ENCODE measurements around the gene ADRA1B. TPM values are rescaled to one million over a fixed set of nuclear protein-coding genes. Genes with fewer than 3 reads are reported as not detected.

Gene ADRA1B
- total RNA-seq, 1 donor from 2014 or later, result 1.9 TPM

DNA sequence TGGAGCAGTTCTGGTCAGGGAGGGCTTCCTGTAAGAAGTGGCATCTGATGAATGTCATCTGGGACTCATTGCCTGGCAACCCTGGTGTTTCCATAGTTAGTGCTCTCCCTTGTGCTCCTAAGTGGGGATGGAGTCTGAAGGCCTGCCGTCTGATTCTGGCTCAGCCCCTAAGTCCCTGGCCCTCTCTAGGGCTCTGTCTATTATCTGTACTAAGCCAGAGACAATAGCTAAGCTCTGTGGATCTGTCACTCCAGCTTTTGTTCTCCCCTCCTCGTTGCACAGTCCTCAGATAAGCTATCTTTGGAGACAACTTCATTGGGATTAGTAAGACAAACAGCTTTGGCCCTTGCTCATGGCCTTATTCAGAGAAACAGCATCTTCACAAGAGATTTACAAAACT, 62.1 kb downstream of the ADRA1B start:
- Histone ChIP-seq H3K4me3 (ENCODE audit: insufficient read depth, low read depth, low read length) (no peak overlapping the region), H3K9ac (ENCODE audit: low read length) (no peak overlapping the region), H3K27me3 (ENCODE audit: insufficient read depth, low read length) (no peaks in the 10 kb centered on the region), H3K4me1 (ENCODE audit: insufficient read depth, low read length) (peaks cover 25% of the 10 kb centered on the region), H3K27ac (ENCODE audit: low read depth, low read length) (no peak overlapping the region), H2AFZ (ENCODE audit: low read depth, low read length) (no peak overlapping the region), H4K20me1 (ENCODE audit: insufficient read depth, low read length) (no peaks in the 10 kb centered on the region), H3K36me3 (ENCODE audit: insufficient read depth, low read length) (no peaks in the 10 kb centered on the region), H3K4me2 (ENCODE audit: low read length) (no peak overlapping the region), H3K79me2 (ENCODE audit: insufficient read depth, low read length) (no peaks in the 10 kb centered on the region), H3K9me3 (ENCODE audit: insufficient read depth, low read depth, low read length) (no peaks in the 10 kb centered on the region)
- Mint-ChIP-seq H3K27me3 (ENCODE audit: low read depth, unreplicated experiment) (peaks cover 35% of the 10 kb centered on the region), H3K4me1 (ENCODE audit: low read depth, unreplicated experiment) (peaks cover 20% of the 10 kb centered on the region), H3K36me3 (ENCODE audit: low read depth, unreplicated experiment) (no peaks in the 10 kb centered on the region), H3K9me3 (ENCODE audit: unreplicated experiment) (no peaks in the 10 kb centered on the region), H3K27ac (ENCODE audit: unreplicated experiment) (no peak overlapping the region), H3K4me3 (ENCODE audit: unreplicated experiment) (no peak overlapping the region)
- no peak for FAIRE-seq
- DNase-seq (ENCODE audit: low read depth), result no peak
- TF ChIP-seq EZH2 (IDR thresholded peaks at IDR 0.05; ENCODE audit: insufficient read depth, low read length), result no peak
- TF ChIP-seq, protein P1, sequence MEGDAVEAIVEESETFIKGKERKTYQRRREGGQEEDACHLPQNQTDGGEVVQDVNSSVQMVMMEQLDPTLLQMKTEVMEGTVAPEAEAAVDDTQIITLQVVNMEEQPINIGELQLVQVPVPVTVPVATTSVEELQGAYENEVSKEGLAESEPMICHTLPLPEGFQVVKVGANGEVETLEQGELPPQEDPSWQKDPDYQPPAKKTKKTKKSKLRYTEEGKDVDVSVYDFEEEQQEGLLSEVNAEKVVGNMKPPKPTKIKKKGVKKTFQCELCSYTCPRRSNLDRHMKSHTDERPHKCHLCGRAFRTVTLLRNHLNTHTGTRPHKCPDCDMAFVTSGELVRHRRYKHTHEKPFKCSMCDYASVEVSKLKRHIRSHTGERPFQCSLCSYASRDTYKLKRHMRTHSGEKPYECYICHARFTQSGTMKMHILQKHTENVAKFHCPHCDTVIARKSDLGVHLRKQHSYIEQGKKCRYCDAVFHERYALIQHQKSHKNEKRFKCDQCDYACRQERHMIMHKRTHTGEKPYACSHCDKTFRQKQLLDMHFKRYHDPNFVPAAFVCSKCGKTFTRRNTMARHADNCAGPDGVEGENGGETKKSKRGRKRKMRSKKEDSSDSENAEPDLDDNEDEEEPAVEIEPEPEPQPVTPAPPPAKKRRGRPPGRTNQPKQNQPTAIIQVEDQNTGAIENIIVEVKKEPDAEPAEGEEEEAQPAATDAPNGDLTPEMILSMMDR (IDR thresholded peaks at IDR 0.05; ENCODE audit: insufficient read depth, low read depth, low read length), result no peak

DNA sequence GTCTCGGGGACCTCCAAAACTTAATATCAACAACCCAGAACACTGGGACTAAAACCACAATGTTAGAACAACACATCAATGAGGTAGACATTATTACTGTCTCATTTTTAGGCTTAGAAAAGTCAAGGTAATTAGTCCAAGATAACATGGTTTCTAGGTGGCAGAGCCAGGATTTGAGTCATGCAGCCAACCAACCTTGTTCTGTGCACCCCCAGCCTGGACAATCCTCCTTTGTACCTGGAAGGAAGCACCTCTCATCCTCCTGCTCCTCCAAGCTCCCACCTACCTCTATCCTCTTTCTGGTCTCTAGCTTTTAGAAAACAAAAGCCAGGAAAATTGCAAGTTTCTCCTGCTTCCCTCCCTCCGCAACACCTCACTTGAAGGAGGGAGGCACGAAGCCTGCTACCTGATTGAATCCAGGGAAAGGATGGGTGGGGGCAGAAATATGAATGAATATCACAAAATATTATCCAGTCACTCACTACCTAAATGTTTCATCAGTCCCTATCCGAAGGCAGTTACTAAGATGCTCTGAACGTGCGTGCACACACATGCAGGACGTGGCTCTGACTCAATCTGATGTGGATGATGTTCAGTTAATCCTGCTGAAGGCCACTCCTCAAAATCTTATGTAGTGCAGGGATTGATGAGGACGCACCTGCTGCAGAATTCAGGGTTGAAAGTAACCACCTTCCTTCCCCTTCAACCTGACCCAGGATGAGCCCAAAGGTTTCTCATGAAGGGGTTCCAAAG, 66.3 kb downstream of the ADRA1B start:
- no peak for FAIRE-seq
- no peak overlapping the region for H3K4me2 ChIP-seq (ENCODE audit: low read length)
- no peak overlapping the region for H3K4me3 Mint-ChIP-seq (ENCODE audit: unreplicated experiment)

More for the DNA sequence above, 66.3 kb downstream of the ADRA1B start:
- H3K79me2 ChIP-seq (ENCODE audit: insufficient read depth, low read length), result no peaks in the 10 kb centered on the region
- H3K27ac Mint-ChIP-seq (ENCODE audit: unreplicated experiment), result no peak overlapping the region
- H3K4me1 Mint-ChIP-seq (ENCODE audit: low read depth, unreplicated experiment), result peaks cover 8% of the 10 kb centered on the region
- no peaks in the 10 kb centered on the region for H3K9me3 ChIP-seq (ENCODE audit: insufficient read depth, low read depth, low read length)
- H3K9ac ChIP-seq (ENCODE audit: low read length), result no peak overlapping the region
- DNase-seq (ENCODE audit: low read depth), result no peak
- H3K27me3 Mint-ChIP-seq (ENCODE audit: low read depth, unreplicated experiment), result peaks cover 52% of the 10 kb centered on the region
- H4K20me1 ChIP-seq (ENCODE audit: insufficient read depth, low read length), result no peaks in the 10 kb centered on the region
- no peak overlapping the region for H2AFZ ChIP-seq (ENCODE audit: low read depth, low read length)
- no peak for TF ChIP-seq EZH2 (IDR thresholded peaks at IDR 0.05; ENCODE audit: insufficient read depth, low read length)
- TF ChIP-seq, protein P1 (IDR thresholded peaks at IDR 0.05; ENCODE audit: insufficient read depth, low read depth, low read length), result no peak
- no peak overlapping the region for H3K4me3 ChIP-seq (ENCODE audit: insufficient read depth, low read depth, low read length)
- peaks cover 2% of the 10 kb centered on the region for H3K9me3 Mint-ChIP-seq (ENCODE audit: unreplicated experiment)
- no peaks in the 10 kb centered on the region for H3K36me3 ChIP-seq (ENCODE audit: insufficient read depth, low read length)
- H3K27me3 ChIP-seq (ENCODE audit: insufficient read depth, low read length), result no peaks in the 10 kb centered on the region
- H3K27ac ChIP-seq (ENCODE audit: low read depth, low read length), result peak overlapping the region; percentile 23
- H3K36me3 Mint-ChIP-seq (ENCODE audit: low read depth, unreplicated experiment), result no peaks in the 10 kb centered on the region
- H3K4me1 ChIP-seq (ENCODE audit: insufficient read depth, low read length), result peaks cover 15% of the 10 kb centered on the region
